GM18517 (cell line): ENCODE results near the gene CRHBP.
"Not testable (repeated sequence)": the region's sequence is repeated elsewhere in the genome, so short reads cannot be mapped to it uniquely, and the experiment has no call there.

Experiments
- ATAC-seq: cut with Tn5 transposase; IDR thresholded peaks from one replicate; pipeline ENCODE4 v1.9.1; 2021; ENCODE audit warnings: mild to moderate bottlenecking, moderate library complexity; ENCODE audit not compliant: unreplicated experiment

The CRHBP gene

GRCh38 chr5:76958991-76959767 lies 6.3 kb downstream of the CRHBP start:
- ATAC-seq = no peak

GRCh38 chr5:76960004-76960625 lies 7.3 kb downstream of the CRHBP start:
- ATAC-seq = no peak

DNA sequence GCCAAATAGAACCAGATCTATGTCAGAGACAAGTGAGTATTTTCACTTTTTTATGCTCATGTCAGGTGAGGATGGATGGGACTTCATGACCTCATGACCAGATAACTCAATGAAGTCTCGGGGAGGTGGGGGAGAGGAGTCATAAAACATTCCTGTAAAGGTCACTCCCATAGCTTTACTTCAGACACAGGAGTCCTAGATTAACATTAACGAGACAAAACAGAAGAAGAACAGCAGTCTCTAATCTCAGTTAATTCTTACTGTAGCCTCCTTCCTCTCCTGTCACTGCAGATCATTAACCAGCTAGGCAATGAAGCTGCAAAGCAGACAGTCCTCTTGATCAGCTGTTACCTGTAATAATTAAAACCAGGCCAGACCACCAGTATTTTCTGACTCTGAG lies 11.2 kb downstream of the CRHBP start:
- no peak for ATAC-seq

DNA sequence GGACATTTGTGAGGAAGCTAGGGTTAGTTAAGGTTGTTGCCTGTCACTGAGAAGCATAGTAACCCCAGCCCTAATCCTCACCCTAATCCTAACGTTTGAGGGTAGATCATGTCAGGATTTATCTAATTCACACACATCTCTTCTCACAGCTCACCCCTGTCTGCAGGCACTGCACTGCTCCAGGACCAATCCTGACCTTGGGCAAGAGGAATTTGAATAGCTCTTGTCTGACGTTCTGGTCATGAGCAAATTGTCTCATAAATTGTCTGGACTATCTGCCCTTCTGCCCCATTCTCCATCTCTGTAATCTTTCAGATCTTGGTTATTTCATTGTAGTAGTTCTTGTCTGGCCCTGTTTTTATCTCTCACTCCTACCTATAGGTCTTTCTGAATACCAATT lies 18.7 kb downstream of the CRHBP start:
- ATAC-seq = no peak

DNA sequence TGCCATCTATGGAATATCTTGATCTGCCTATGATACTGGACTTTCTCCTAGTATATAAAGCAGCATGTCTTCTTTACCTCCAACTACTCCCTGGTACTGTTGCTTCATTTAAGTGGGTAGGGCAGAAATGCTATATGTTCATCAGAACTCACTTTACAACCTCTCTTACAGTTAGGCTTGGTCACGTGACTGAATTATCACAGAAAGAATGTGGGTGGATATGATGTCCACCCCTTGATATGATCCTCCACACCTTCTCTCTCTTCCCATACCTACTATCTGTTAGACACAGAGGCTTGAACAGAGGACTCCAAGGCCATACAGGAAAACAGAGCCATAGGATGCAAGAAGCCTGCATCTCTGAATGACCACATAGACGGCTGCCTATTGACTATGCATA lies 19.8 kb downstream of the CRHBP start:
- ATAC-seq = no peak

- no peak for ATAC-seq
Measured at GRCh38 chr5:76974785-76975184, 21.9 kb downstream of the CRHBP start.

DNA sequence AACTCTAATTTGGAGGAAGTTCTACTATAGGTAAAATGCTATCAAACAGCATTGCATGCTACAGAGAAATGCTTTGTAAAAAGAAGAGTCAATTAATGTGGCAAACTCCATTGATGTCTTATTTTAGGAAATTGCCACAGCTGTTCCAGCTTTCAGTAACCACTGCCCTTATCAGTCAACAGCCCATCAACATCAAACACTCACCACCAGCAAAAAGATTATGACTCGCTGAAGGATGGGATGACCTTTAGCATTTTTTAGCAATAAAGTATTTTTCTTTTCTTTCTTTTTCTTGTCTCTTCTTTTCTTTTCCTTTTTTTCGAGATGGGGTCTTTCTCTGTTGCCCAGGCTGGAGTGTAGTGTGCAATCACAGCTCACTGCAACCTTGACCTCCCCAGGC lies 26.0 kb downstream of the CRHBP start:
- ATAC-seq = no peak

DNA sequence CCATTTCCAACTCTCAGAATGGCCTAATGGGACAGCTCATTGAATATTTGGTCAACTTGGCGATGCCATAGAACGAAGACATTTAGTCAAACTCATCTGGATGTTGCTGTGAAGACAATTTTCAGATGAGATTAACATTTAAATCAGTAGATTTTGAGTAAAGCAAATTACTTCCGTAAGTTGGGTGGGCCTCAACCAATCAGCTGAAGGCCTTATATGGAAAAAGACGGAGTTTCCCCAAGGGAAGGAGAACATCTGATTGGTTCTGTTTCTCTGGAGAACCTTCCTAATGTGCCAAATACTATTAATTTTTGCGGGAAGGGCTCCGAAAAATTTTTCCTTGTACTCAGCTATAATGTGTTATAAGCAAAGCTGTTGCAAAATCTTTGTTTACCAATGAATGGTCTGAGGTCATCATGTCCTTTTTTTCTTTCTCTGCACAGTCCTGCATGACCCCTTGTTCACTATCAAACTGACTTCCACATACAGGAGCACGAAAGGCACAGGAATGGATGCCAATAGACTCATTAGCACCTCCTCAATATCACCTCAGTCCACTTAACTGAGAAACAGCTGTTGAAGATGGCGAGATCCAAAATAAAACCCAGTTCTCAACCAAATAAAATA lies 27.8 kb downstream of the CRHBP start:
- no peak for ATAC-seq

DNA sequence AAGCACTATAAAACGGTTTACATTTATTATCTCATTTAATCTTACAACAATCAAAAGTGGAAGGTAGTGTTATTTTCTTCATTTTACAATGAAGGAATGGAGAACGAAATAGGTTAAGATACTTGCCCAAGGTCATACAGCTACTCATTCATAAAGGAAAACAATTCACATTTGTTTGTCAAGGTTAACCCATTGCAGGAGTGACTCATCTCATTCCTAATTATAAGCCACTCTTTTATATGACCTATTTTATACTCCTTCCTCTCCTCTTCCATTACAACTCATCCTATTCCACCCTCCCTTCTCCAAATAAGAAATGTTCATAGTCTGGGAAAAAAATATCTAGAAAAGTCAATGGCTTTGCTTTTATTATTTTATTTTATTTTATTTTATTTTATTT lies 29.6 kb downstream of the CRHBP start:
- no peak for ATAC-seq

DNA sequence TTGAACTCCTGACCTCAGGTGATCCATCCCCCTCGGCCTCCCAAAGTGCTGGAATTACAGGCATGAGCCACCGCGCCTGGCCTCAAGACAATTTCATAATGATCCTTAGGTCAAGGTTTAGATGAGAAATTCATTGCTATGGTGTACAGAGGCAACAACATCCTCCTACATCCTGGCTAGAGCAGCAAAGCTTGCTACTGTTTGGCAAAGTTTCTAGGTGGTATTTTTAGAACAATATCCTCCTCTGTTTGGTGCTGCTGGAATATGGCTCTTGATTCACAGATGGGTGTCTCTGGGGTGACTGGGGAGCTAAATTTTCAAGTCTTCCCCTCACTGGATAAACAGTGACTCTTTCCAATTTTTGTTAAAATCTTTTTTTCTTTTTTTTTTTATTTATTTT lies 30.6 kb downstream of the CRHBP start:
- ATAC-seq = no peak

DNA sequence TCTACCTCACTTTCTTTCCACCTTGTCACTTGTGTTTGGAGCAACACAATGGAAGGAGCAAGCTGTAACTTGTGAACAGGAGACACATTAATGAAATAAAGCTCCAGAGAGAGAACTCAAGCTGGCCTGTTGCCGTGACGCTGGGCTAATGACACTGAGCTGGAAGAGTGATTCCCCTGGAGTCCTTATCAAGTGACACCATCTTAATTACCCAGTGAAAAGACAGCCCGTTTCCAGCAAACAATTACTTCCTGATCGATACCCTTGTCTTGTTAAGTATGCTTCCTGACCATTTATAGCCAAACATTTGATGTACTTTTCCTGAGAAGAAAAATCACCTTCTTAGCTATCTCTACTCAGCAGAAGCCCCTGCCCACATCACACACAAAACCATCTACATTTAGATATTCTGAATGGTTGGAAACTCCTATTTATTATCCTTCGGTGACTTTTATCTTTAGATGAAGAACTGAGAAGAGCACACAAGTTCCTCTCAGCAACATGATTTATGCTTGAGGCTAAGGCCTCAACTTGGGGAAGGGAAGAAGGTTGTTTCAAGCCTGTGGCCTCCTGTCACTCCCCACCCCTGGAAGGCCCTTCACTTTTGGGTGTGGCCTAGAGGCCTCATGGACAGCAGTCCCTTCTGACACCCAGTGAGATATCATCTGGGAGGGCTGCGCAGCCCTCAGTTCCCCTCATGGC lies 34.1 kb downstream of the CRHBP start:
- no peak for ATAC-seq

GRCh38 chr5:76990899-76991459 lies 38.1 kb downstream of the CRHBP start:
- ATAC-seq = no peak

DNA sequence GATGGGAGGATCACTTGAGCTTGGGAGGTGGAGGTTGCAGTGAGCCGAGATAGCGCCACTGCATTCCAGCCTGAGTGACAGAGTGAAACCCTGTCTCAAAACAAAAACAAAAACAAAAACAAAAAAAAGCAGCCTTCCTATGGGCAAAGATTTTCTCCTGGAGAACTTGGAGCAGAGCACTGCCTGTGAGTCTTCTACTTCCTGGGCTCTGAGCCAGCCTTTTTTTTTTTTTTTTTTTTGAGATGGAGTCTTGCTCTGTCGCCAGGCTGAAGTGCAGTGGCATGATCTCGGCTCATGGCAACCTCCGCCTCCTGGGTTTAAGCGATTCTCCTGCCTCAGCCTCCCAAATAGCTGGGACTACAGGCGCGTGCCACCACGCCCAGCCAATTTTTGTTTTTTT lies 40.6 kb downstream of the CRHBP start:
- not testable (repeated sequence) for ATAC-seq

DNA sequence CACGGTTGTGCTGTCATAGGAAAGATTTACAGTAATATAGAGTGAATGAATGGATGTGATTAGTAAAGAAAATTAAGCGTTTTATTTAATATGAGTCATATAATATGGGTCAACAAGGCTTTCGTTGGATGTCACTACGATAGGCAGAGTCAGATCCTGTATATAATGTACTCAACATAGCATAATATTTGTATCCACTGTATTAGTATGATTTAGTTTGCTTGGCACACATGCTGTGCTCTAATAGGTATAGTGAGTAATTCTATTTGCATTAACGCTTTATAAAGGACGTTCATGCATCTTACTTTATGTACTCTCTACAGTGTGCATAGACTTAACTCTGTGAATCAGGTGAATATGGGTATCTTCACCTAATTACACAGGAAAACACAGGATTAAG lies 41.5 kb downstream of the CRHBP start:
- ATAC-seq = no peak

GRCh38 chr5:76998251-76998650 lies 45.4 kb downstream of the CRHBP start:
- not testable (repeated sequence) for ATAC-seq

DNA sequence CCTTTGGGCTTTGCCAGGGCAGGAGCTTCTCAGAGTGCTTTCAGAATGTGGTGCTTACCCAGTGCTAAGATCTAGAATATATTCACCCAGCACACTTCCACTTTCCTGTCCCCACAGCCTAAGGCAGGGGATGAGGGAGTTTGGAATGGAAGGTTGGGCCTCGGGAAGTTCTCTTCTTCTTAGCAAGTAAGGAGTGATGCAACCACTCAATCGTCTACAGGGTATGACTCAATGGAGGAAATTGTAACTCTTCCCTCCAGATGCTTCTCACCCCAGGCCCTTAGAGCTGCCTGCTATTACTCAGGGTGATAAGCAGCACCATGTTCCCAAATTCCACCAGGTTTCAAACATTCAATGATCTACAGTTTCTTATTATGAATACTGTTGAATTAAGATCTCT lies 46.6 kb downstream of the CRHBP start:
- ATAC-seq = no peak

- no peak for ATAC-seq
Measured at GRCh38 chr5:77003246-77003645, 50.4 kb downstream of the CRHBP start.

GRCh38 chr5:77006124-77006523 lies 53.3 kb downstream of the CRHBP start:
- ATAC-seq = no peak

DNA sequence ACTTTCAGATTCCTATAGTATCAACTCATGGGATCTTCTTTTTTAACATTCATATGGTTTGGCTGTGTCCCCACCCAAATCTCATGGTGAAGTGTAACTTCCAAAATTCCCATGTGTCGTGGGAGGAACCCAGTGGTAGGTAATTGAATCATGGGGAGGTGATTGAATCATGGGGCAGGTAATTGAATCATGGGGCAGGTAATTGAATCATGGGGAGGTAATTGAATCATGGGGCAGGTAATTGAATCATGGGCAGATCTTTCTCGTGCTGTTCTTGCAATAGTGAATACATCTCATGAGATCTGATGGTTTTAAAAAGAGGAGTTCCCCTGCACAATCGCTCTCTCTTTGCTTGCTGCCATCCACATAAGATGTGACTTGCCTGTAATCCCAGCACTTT lies 55.6 kb downstream of the CRHBP start:
- ATAC-seq = no peak

GRCh38 chr5:77010243-77010642 lies 57.4 kb downstream of the CRHBP start:
- no peak for ATAC-seq

DNA sequence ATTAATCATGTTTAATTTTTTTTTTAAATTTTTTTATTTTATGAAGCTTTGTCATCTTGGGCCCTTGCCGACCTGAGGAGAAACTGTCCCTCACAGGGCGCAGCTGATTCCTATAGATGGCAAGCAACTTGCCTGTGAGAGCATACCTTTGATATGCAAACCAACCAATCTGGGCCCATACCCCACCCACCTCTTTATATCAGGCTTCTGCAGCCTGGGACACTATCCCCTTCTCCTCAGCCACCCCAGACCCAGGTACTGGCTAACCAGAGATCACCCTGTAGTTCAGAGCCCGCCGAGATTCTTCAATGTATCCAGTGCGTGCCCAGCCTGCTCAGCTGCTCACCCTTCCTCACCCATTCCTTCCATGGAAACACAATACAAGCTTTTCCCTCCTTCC lies 58.7 kb downstream of the CRHBP start:
- ATAC-seq = no peak
